GM23338 (cell line): Measurements from ENCODE around the gene DPP10. TPM values are rescaled to one million over a fixed set of nuclear protein-coding genes. Genes with fewer than 3 reads are reported as not detected.

Source experiments
- ATAC-seq: fragments of 200-7000 bp; cut with Tn5 transposase; 3 replicates; pipeline ENCODE4 v1.9.1; 2020
- DNase-seq: peaks from one replicate; pipeline ENCODE4 v3.0.0-alpha.2; 2015; ENCODE audit warnings: low spot score
- H2AFZ ChIP-seq: fragments of 200-600 bp; sonication (generic); 2 replicates; pipeline ENCODE4 v1.8.0; 2016; ENCODE audit warnings: antibody characterized with exemption, mild to moderate bottlenecking, moderate library complexity
- H3F3A ChIP-seq: fragments of 200-600 bp; sonication (generic); replicated peaks from 2 replicates; pipeline ENCODE4 v1.8.0; 2017; ENCODE audit warnings: antibody characterized with exemption, mixed run types, low read depth
- H3K27ac ChIP-seq: fragments of 200-600 bp; sonication (generic); 2 replicates; pipeline ENCODE4 v1.6.1; 2016; ENCODE audit warnings: low read depth
- H3K27me3 ChIP-seq: fragments of 200-600 bp; sonication (generic); 2 replicates; pipeline ENCODE4 v1.8.0; 2016; ENCODE audit warnings: mild to moderate bottlenecking, mixed run types, moderate library complexity; ENCODE audit not compliant: insufficient read depth
- H3K36me3 ChIP-seq: fragments of 200-600 bp; sonication (generic); 2 replicates; pipeline ENCODE4 v1.8.0; 2016; ENCODE audit warnings: mild to moderate bottlenecking; ENCODE audit not compliant: insufficient read depth
- H3K4me1 ChIP-seq: fragments of 200-600 bp; sonication (generic); 2 replicates; pipeline ENCODE4 v1.8.0; 2016; ENCODE audit warnings: mild to moderate bottlenecking, moderate library complexity; ENCODE audit not compliant: insufficient read depth
- H3K4me2 ChIP-seq: fragments of 200-600 bp; sonication (generic); 2 replicates; pipeline ENCODE4 v1.7.1; 2017; ENCODE audit warnings: mixed run types
- H3K4me3 ChIP-seq: fragments of 200-600 bp; sonication (generic); 2 replicates; pipeline ENCODE4 v1.6.1; 2016; ENCODE audit warnings: mixed run types
- H3K79me2 ChIP-seq: fragments of 200-600 bp; sonication (generic); replicated peaks from 2 replicates; pipeline ENCODE4 v1.8.0; 2017; ENCODE audit warnings: mild to moderate bottlenecking; ENCODE audit not compliant: insufficient read depth
- H3K9me2 ChIP-seq: fragments of 200-600 bp; sonication (generic); 2 replicates; pipeline ENCODE4 v1.8.0; 2017; ENCODE audit not compliant: insufficient read depth
- H4K20me1 ChIP-seq: fragments of 200-600 bp; sonication (generic); replicated peaks from 2 replicates; pipeline ENCODE4 v1.8.0; 2017; ENCODE audit warnings: mild to moderate bottlenecking; ENCODE audit not compliant: insufficient read depth
- H3K27ac Mint-ChIP-seq: 2 replicates; pipeline ENCODE4 v1.8.0; 2020; ENCODE audit warnings: inconsistent platforms, mild to moderate bottlenecking, moderate library complexity, mixed read lengths
- H3K27me3 Mint-ChIP-seq: 3 replicates; pipeline ENCODE4 v1.8.0; 2022; ENCODE audit warnings: low read depth, mild to moderate bottlenecking, moderate library complexity, mixed read lengths, inconsistent platforms; ENCODE audit not compliant: insufficient read depth, poor library complexity
- H3K36me3 Mint-ChIP-seq: 3 replicates; pipeline ENCODE4 v1.8.0; 2021; ENCODE audit warnings: low read depth, mild to moderate bottlenecking, inconsistent platforms, moderate library complexity, mixed read lengths
- H3K4me1 Mint-ChIP-seq: 3 replicates; pipeline ENCODE4 v1.8.0; 2020; ENCODE audit warnings: mild to moderate bottlenecking, inconsistent platforms, mixed read lengths
- H3K4me3 Mint-ChIP-seq: 3 replicates; pipeline ENCODE4 v1.8.0; 2021; ENCODE audit warnings: moderate library complexity, mild to moderate bottlenecking, inconsistent platforms, mixed read lengths
- H3K9me3 Mint-ChIP-seq: 3 replicates; pipeline ENCODE4 v1.8.0; 2020; ENCODE audit warnings: moderate library complexity, mild to moderate bottlenecking, inconsistent platforms, mixed read lengths
- CREB1 ChIP-seq: fragments of 250-450 bp; sonication (Bioruptor Pico); IDR thresholded peaks from 2 replicates; pipeline ENCODE4 v1.5.0; 2020; ENCODE audit warnings: low read depth, mild to moderate bottlenecking, moderate library complexity
- CTCF ChIP-seq, 2 experiments: fragments of 200-600 bp in 1 of 2; sonication (generic) in 1 of 2; conservative IDR thresholded peaks; 2 replicates each; pipeline versions ENCODE4 v1.5.1 to v1.6.1; 2016 to 2017; ENCODE audit warnings: antibody characterized with exemption in 2 of 2, low read depth in 2 of 2, mild to moderate bottlenecking in 2 of 2, moderate library complexity in 1 of 2
- ETS1 ChIP-seq: IDR thresholded peaks from 2 replicates; pipeline ENCODE4 v1.6.1; 2016; ENCODE audit warnings: antibody characterized with exemption
- EZH2 ChIP-seq: fragments of 200-600 bp; sonication (generic); IDR thresholded peaks from one replicate; pipeline ENCODE4 v1.8.0; 2017; ENCODE audit warnings: antibody characterized with exemption, mild to moderate bottlenecking, low read depth; ENCODE audit not compliant: unreplicated experiment
- EZH2phosphoT487 ChIP-seq: fragments of 200-600 bp; sonication (generic); IDR thresholded peaks from one replicate; pipeline ENCODE4 v1.8.1; 2018; ENCODE audit warnings: antibody characterized with exemption; ENCODE audit not compliant: unreplicated experiment
- JUNB ChIP-seq: IDR thresholded peaks from one replicate; pipeline ENCODE4 v1.6.1; 2016; ENCODE audit warnings: antibody characterized with exemption; ENCODE audit not compliant: unreplicated experiment
- NANOG ChIP-seq: IDR thresholded peaks from 2 replicates; pipeline ENCODE4 v1.6.1; 2016; ENCODE audit warnings: antibody characterized with exemption, borderline replicate concordance
- POLR2AphosphoS5 ChIP-seq: IDR thresholded peaks from 2 replicates; pipeline ENCODE4 v1.6.1; 2016; ENCODE audit warnings: antibody characterized with exemption, low read depth
- REST ChIP-seq: IDR thresholded peaks from one replicate; pipeline ENCODE4 v1.6.1; 2018; ENCODE audit warnings: antibody characterized with exemption; ENCODE audit not compliant: unreplicated experiment
- STAT1 ChIP-seq: IDR thresholded peaks from one replicate; pipeline ENCODE4 v1.6.1; 2016; ENCODE audit warnings: antibody characterized with exemption; ENCODE audit not compliant: unreplicated experiment
- ZNF114 ChIP-seq: fragments of 250-450 bp; sonication (Bioruptor Pico); IDR thresholded peaks from 2 replicates; pipeline ENCODE4 v1.5.0; 2020; ENCODE audit warnings: mild to moderate bottlenecking, moderate library complexity
- ZNF331 ChIP-seq: fragments of 250-450 bp; sonication (Bioruptor Pico); IDR thresholded peaks from 2 replicates; pipeline ENCODE4 v1.5.0; 2020; ENCODE audit warnings: low read depth, mild to moderate bottlenecking, moderate library complexity
- ZNF462 ChIP-seq: fragments of 250-450 bp; sonication (Bioruptor Pico); IDR thresholded peaks from 2 replicates; pipeline ENCODE4 v1.5.0; 2020; ENCODE audit warnings: mild to moderate bottlenecking, moderate library complexity
- polyA plus RNA-seq: library from polyadenylated mRNA; unstranded; fragments of >200 nt; fragmentation: Nextera tagmentation; extraction: Ambion mirVana; gene quantifications from 2 replicates; pipeline ENCODE4 v1.2.1, GENCODE V29; 2016
- total RNA-seq: library from RNA; depleted of rRNA; stranded (reverse); fragments of >200 nt; shearing (Covaris generic); gene quantifications from 2 replicates; pipeline ENCODE4 v1.2.3, GENCODE V29; 2014

Gene DPP10
- total and polyA plus RNA-seq, 2 experiments from 2014 or later: 3.6 to 14.8 TPM

- Histone ChIP-seq H3K4me2 (no peak overlapping the region), H3K27ac (no peak overlapping the region), H3F3A (no peaks in the 10 kb centered on the region), H3K36me3 (no peaks in the 10 kb centered on the region), H3K79me2 (no peaks in the 10 kb centered on the region), H4K20me1 (no peaks in the 10 kb centered on the region), H2AFZ (no peak overlapping the region), H3K4me3 (no peak overlapping the region), H3K9me2 (peaks cover 4% of the 10 kb centered on the region; the same call in 1 of the 2 replicates), H3K4me1 (no peaks in the 10 kb centered on the region), H3K27me3 (no peaks in the 10 kb centered on the region)
- DNase-seq: no peak
- Mint-ChIP-seq H3K4me1 (peaks cover 4% of the 10 kb centered on the region; the same call in 2 of the 3 replicates), H3K4me3 (no peak overlapping the region), H3K36me3 (no peaks in the 10 kb centered on the region), H3K27me3 (no peaks in the 10 kb centered on the region), H3K27ac (no peak overlapping the region), H3K9me3 (no peaks in the 10 kb centered on the region)
- no peak for ATAC-seq
- TF ChIP-seq CTCF (conservative IDR thresholded peaks at IDR 0.05; ENCODE audit: low read depth in 2 of 2): no peak
- no peak for TF ChIP-seq REST
- no peak for TF ChIP-seq CREB1 (CRISPR knock-in tag)
- TF ChIP-seq ETS1: no peak
- no peak for TF ChIP-seq STAT1
- TF ChIP-seq NANOG: no peak
- TF ChIP-seq ZNF462 (CRISPR knock-in tag): no peak
- TF ChIP-seq JUNB: no peak
- no peak for TF ChIP-seq POLR2AphosphoS5
- TF ChIP-seq ZNF114 (CRISPR knock-in tag): no peak
- no peak for TF ChIP-seq EZH2phosphoT487
- TF ChIP-seq EZH2: no peak
- no peak for TF ChIP-seq ZNF331
Observed at GRCh38 chr2:115549611-115550130, 1107.2 kb downstream of the DPP10 start.
